Measurements from ENCODE around the gene NUP62. TPM values are rescaled to one million over a fixed set of nuclear protein-coding genes. Genes with fewer than 3 reads are reported as not detected.
A peak's percentile ranks its signal among the peaks of the same experiment; 100 is the strongest.
"Not testable (repeated sequence)": the region's sequence is repeated elsewhere in the genome, so short reads cannot be mapped to it uniquely, and the experiment has no call there.

The NUP62 gene
- total RNA-seq = 42.7 TPM

DNA sequence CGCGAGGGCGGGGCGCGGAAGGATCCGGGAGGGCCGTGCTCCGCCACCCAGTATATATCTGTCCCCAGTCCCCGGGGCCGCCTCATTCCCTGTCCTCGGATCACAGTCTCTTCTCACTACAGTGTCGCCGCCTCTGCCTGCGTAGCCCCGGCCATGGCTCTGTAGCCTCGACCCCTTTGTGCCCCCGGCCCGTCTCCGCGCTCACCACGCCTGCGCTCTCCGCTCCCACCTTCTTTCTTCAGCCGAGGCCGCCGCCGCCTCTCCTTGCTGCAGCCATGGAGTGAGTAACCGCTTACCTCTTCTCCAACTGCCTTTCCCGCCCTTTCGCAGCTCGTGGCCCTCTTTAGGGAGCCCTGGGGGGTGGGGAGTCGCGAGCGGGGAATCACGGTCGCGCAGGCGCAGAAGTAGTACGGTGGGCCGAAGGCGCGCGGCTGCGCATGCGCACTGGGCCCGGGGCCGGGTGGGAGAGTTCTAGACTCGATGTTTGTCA is at the start of gene NUP62, which contains the start of gene ATF5:
Gene NUP62, minus strand, starts transcription at position 384 of the 490 bp plus-strand sequence. CDS start 19,697 bp downstream, outside the sequence.
Gene ATF5, plus strand, starts transcription at position 85 of the 490 bp plus-strand sequence. CDS start 1,646 bp downstream, outside the sequence.
- DNase-seq (ENCODE audit: low spot score) = peak; percentile 91

DNA sequence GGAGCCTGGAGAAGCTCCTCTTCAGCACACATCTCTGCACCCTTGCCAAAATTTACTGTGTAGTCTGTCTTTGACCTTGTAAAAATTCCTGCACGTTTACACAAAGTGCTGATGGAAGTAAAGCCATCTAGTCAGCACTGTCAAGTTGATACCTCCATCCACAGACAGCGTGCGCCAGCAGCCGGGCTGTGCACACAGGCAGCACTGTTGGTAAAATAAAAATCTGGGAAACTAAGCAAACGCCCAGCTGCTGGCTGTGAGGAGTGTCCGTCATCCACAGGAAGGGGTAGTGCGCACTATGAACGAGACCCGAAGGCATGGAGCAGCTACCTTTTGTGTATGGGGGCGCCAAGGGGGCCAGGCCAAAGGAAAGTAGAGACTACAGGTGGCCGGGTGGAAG is 49.0 kb upstream of the NUP62 start:
- no peak for DNase-seq (ENCODE audit: low spot score)

- no peak for DNase-seq (ENCODE audit: low spot score)
Observed at GRCh38 chr19:49977881-49978280, 48.6 kb upstream of the NUP62 start.

DNA sequence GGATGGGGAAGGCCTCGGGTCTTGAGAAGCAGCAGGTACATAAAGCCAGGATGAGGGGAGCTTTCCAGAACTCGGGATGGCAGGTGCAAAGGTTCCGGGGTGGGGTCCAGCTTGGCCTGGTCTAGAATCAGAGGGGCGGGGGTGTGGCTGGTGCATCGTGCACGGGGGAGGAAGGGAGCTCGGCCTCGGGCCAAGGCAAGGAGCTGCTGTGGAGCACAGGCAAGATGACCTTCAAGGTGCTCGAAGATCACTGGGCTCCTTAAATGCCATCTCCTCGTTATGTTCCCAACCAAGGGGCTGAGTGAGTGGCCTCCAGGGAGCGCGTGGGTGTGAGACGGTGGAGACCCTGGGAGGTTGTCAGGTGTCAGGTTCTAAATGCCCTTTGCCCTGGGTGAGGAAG is 47.8 kb upstream of the NUP62 start:
- DNase-seq (ENCODE audit: low spot score) = no peak

- no peak for DNase-seq (ENCODE audit: low spot score)
Observed at GRCh38 chr19:49976496-49976895, 47.2 kb upstream of the NUP62 start.

- DNase-seq (ENCODE audit: low spot score) = no peak
Observed at GRCh38 chr19:49975051-49975450, 45.7 kb upstream of the NUP62 start.

- no peak for DNase-seq (ENCODE audit: low spot score)
Observed at GRCh38 chr19:49973987-49974386, 44.7 kb upstream of the NUP62 start.

GRCh38 chr19:49972841-49973240 is 43.5 kb upstream of the NUP62 start:
- no peak for DNase-seq (ENCODE audit: low spot score)

DNA sequence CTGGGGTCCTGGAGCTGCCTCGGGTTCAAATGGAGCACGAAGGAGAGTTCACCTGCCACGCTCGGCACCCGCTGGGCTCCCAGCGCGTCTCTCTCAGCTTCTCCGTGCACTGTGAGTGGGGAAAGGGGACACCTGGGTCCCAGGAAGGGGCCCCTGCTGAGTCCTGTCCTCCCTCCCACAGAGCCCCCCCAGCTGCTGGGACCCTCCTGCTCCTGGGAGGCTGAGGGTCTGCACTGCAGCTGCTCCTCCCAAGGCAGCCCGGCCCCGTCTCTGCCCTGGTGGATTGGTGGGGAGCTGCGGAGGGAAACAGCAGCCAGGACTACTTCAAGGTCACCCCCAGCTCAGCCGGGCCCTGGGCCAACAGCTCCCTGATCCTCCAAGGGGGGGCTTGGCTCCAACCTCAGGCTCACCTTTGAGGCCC is 42.7 kb upstream of the NUP62 start:
- DNase-seq (ENCODE audit: low spot score) = no peak

GRCh38 chr19:49969355-49969754 is 40.1 kb upstream of the NUP62 start:
- DNase-seq (ENCODE audit: low spot score) = not testable (repeated sequence)

GRCh38 chr19:49968279-49968922 is 39.1 kb upstream of the NUP62 start:
- DNase-seq (ENCODE audit: low spot score) = no peak

GRCh38 chr19:49960980-49961379 is 31.7 kb upstream of the NUP62 start, which contains the start of gene SIGLEC11:
TSS of gene SIGLEC11 (minus strand) at chr19:49961172. CDS start at chr19:49961081, 91 bp downstream.
- DNase-seq (ENCODE audit: low spot score) = not testable (repeated sequence)

GRCh38 chr19:49959892-49960291 is 30.6 kb upstream of the NUP62 start:
- DNase-seq (ENCODE audit: low spot score) = not testable (repeated sequence)

DNA sequence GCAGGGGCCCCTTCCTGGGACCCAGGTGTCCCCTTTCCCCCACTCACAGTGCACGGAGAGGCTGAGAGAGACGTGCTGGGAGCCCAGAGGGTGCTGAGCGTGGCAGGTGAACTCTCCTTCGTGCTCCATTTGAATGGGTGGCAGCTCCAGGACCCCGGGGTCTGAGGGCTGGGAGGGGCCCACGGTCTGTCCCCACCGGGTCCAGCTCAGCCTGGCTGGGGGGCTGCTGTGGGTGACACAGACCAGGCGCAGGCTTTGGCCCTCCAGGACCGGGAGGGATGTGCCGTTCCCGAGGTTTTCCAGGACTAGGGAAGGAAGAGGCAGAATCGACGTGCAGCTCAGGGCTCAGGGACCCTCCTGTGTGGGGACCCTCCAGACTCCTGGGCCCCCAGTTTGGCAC is 29.3 kb upstream of the NUP62 start:
- DNase-seq (ENCODE audit: low spot score) = not testable (repeated sequence)

DNA sequence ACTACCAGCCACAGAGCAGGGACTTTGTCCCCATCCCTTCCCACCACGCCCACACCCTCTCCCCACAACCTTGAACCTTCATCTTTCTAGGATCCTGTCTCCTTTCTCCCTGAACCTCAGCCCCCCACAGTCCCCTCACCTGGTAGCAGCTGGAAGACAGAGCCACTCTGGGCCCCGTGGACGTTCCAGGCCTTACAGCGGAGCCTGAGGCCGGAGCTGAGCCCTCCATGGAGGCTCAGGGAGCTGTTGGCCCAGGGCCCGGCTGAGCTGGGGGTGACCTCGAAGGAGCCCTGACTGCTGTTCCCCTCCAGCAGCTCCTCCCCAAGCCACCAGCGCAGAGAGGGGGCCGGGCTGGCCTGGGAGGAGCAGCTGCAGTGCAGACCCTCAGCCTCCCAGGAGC is 28.8 kb upstream of the NUP62 start:
- DNase-seq (ENCODE audit: low spot score) = not testable (repeated sequence)

DNA sequence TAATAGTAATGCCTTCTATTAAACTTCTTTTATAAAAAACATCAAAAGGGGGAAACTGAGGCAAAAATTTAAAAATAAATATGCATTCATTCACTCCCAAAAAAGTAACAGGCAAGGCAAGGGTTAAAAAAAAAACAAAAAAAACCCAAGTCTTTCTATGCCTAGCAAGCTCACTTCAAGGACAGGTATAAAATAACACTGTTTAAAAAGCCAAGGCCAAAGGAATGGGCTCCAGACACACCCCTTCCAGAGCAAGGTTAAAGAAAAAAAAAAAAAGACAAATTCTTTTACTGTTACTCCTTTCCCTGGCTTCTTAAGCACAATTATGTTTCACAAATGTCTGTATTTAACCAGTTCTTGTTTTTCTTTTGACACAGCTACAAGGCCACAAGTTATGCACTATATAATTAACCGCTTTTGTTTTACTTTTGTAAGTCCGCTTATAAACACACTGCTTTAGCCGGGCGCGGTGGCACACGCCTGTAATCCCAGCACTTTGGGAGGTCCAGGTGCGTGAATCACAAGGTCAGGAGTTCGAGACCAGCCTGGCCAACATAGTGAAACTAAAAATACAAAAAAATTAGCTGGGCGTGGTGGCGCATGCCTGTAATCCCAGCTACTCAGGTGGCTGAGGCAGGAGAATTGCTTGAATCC is 28.1 kb upstream of the NUP62 start:
- no peak for DNase-seq (ENCODE audit: low spot score)

- DNase-seq (ENCODE audit: low spot score) = no peak
Observed at GRCh38 chr19:49956115-49956495, 26.8 kb upstream of the NUP62 start.

DNA sequence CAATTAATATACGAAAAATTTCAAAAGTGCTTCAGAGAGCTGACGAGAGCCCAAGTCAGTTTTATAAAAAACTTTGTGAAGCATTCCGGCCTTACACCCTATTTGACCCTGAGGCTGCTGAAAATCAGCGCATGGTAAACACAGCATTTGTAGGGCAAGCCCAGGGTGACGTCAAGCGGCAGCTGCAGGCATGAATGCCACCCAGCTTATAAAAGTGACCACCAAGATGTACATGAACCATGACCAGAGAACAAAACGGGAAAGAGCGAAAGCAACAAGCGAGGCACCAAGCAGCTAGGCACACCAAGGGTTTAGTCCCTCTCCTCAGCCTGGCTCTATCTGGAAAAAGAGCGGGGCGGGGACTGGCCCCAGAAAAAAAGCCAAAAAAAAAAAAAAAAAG is 25.6 kb upstream of the NUP62 start:
- no peak for DNase-seq (ENCODE audit: low spot score)

DNA sequence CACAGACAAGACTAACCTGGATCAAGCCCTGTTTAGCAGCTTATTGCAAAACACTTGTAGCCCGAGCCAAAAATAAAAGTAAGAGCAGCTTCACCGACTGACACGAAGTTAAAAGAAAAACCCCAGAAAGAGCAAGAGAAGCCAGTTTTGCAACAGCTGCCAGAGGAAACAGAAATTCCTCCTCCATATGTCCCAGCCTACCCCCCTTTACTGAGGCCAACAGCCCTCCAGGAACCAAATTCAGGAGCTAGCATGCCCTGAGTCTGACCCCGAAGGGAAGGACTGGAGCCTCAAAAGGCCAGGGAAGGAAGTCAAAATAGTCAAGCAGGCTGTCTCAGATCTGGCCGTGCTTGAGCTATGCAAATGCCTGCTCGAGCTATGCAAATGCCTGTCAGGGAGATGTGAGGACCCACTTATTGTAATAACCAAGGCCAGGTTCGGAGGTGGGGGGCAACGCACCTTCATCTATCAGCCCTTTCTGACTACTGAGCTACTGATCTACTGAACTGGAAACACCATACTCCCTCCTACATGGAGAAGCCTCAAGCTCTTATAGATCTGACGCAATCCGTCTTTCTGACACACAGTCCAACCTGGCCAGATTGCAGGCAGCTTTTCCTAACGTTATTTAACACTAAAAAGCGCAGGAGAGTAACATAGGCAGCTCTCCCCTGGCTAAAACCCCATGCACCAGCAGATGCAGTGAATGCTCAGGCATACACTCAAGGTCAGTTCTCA is 25.0 kb upstream of the NUP62 start:
- no peak for DNase-seq (ENCODE audit: low spot score)

DNA sequence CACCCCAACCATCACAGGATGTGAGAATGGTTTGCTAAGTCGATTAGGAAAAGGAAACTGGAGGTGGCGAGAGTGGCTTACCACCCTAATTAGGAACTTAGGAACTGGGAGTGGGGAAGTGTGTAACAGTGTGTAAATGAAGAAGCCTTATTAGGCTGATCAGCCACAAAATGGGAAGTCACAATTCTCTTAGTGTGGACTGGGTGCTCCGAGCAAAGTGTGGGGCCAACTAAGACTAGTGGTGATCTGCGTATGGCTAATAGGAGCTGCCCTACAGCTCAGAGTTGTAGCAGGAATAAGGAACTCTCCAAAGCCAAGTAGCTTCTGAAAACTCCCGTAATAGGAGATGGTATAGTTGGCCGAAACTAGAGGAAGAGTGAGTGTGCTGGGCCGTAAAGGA is 24.1 kb upstream of the NUP62 start:
- no peak for DNase-seq (ENCODE audit: low spot score)

DNA sequence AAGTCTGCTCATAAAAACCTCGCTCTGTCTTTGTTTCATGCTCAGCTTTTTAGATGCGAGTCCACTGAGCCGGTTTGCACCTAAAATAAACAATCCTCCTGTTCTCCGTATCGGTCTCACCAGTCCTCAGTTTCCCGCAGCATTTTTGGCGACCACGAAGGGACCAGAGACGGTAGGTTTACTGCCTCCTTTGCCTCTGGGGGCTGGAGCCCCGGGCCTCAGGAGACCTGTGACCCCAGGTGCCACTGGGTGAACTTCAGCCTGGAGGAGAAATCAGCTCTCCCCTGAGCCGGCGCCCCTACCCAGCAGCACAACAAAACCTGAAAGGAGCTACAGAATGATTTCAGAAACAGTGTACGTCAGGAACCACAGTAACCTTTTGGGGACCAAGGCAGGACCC is 23.6 kb upstream of the NUP62 start:
- DNase-seq (ENCODE audit: low spot score) = no peak

DNA sequence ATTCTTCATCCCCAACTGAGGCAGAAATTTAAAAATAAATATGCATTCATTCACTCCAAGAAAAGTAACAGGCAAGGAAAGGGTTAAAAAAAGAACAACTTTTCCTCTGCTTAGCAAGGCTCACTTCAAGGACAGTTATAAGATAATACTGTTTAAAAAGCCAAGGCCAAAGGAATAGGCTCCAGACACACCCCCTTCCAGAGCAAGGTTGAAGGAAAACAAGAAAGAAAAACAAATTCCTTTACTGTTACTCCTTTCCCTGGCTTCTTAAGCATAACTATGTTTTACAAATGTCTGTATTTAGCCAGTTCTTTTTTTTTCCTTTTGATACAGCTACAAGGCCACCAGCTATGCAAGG is 23.2 kb upstream of the NUP62 start:
- DNase-seq (ENCODE audit: low spot score) = no peak

All from ureter (tissue), 1 donor.